Liver (tissue), 3 donors: ENCODE data around the gene VARS1.

Source experiments
- ATF3 ChIP-seq: IDR thresholded peaks from 2 replicates; pipeline ENCODE4 v1.6.1; 2016; ENCODE audit warnings: antibody characterized with exemption
- FOXA1 ChIP-seq: IDR thresholded peaks from 2 replicates; pipeline ENCODE4 v1.6.1; 2016; ENCODE audit warnings: antibody characterized with exemption
- GABPA ChIP-seq, 2 donors: IDR thresholded peaks in 1 of 2; conservative IDR thresholded peaks in 1 of 2; 2 replicates each; pipeline ENCODE4 v1.6.1; 2016; ENCODE audit warnings: antibody characterized with exemption in 2 of 2, mild to moderate bottlenecking in 1 of 2, moderate library complexity in 1 of 2
- TAF1 ChIP-seq: conservative IDR thresholded peaks from 2 replicates; pipeline ENCODE4 v1.6.1; 2016; ENCODE audit warnings: antibody characterized with exemption, mild to moderate bottlenecking
- TF ChIP-seq, protein P1 (sequence below): fragments of 150-350 bp; IDR thresholded peaks from 2 replicates; pipeline ENCODE4 v1.5.1; 2017; ENCODE audit warnings: improper control_type of control experiment, low read depth, low read length; ENCODE audit not compliant: missing input control
- TF ChIP-seq, protein P2 (sequence below): IDR thresholded peaks from 2 replicates; pipeline ENCODE4 v1.6.1; 2016; ENCODE audit warnings: antibody characterized with exemption
- donor health status: healthy.
- donor health status: healthy.

DNA sequence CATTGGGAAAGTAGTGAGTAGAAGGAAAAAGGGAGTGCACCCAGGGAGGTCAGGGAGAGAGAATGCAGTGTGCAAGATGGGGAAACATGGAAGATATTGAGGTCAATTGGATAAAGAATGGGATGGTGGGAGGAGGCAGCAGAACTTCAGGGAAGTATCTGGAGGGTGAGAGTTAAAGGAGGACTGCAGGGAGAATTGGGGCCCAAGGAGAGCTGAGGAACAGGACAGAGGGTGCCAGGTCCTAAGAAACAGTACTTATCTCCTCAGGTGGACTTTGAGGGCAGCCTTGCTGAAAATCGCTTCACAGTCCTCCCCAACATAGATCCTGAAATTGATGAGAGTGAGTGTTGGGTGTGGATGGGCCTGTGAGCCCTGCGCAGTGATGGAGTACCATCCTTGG, 37.3 kb downstream of the VARS1 start:
- TF ChIP-seq, protein P1, sequence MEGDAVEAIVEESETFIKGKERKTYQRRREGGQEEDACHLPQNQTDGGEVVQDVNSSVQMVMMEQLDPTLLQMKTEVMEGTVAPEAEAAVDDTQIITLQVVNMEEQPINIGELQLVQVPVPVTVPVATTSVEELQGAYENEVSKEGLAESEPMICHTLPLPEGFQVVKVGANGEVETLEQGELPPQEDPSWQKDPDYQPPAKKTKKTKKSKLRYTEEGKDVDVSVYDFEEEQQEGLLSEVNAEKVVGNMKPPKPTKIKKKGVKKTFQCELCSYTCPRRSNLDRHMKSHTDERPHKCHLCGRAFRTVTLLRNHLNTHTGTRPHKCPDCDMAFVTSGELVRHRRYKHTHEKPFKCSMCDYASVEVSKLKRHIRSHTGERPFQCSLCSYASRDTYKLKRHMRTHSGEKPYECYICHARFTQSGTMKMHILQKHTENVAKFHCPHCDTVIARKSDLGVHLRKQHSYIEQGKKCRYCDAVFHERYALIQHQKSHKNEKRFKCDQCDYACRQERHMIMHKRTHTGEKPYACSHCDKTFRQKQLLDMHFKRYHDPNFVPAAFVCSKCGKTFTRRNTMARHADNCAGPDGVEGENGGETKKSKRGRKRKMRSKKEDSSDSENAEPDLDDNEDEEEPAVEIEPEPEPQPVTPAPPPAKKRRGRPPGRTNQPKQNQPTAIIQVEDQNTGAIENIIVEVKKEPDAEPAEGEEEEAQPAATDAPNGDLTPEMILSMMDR: no peak
- TF ChIP-seq FOXA1 (no peak), GABPA (IDR thresholded peaks at IDR 0.05 in 1 of 2, conservative IDR thresholded peaks at IDR 0.05 in 1 of 2) (no peak), TAF1 (no peak), ATF3 (no peak)
- TF ChIP-seq, protein P2, sequence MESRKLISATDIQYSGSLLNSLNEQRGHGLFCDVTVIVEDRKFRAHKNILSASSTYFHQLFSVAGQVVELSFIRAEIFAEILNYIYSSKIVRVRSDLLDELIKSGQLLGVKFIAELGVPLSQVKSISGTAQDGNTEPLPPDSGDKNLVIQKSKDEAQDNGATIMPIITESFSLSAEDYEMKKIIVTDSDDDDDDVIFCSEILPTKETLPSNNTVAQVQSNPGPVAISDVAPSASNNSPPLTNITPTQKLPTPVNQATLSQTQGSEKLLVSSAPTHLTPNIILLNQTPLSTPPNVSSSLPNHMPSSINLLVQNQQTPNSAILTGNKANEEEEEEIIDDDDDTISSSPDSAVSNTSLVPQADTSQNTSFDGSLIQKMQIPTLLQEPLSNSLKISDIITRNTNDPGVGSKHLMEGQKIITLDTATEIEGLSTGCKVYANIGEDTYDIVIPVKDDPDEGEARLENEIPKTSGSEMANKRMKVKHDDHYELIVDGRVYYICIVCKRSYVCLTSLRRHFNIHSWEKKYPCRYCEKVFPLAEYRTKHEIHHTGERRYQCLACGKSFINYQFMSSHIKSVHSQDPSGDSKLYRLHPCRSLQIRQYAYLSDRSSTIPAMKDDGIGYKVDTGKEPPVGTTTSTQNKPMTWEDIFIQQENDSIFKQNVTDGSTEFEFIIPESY: no peak
